Naive thymus-derived CD8-positive, alpha-beta T cell (primary cell): ENCODE results near the gene GJD3. TPM values are rescaled to one million over a fixed set of nuclear protein-coding genes. Genes with fewer than 3 reads are reported as not detected.

Source experiments
- ATAC-seq, 2 donors: fragments of 150-1000 bp; cut with Tn5 transposase in 1 of 2; sonication (Bioruptor Pico), chemical (Tn5 transposase) in 1 of 2; 1 replicate in 1 of 2; 2 replicates in 1 of 2; pipeline ENCODE4 v1.10.0; 2021; ENCODE audit warnings: mild to moderate bottlenecking in 2 of 2, moderate library complexity in 2 of 2
- POLR2A ChIA-PET: fragments of 350-600 bp; sonication (Branson Sonifier 250); formaldehyde crosslinking; loops from one replicate; lab custom pipeline; 2021; ENCODE audit warnings: antibody characterized with exemption; lab: Charles Lee
- DNase-seq, 10 donors: peaks; one replicate each; pipeline versions ENCODE4 v3.0.0 to v3.0.0-alpha.2; 2020 to 2022
- H3K27ac Mint-ChIP-seq, 10 donors: one replicate each; pipeline ENCODE4 v1.8.0; 2020 to 2022; ENCODE audit warnings: mild to moderate bottlenecking in 10 of 10, mixed read lengths in 10 of 10, moderate library complexity in 4 of 10, inconsistent platforms in 1 of 10
- H3K27me3 Mint-ChIP-seq, 5 donors: one replicate each; pipeline ENCODE4 v1.8.0; 2021 to 2022; ENCODE audit warnings: mixed read lengths in 5 of 5
- H3K36me3 Mint-ChIP-seq, 3 donors: one replicate each; pipeline ENCODE4 v1.8.0; 2020 to 2022; ENCODE audit warnings: mixed read lengths in 3 of 3, mild to moderate bottlenecking in 2 of 3, inconsistent platforms in 1 of 3
- H3K4me1 Mint-ChIP-seq, 4 donors: one replicate each; pipeline ENCODE4 v1.8.0; 2021 to 2022; ENCODE audit warnings: mixed read lengths in 4 of 4
- H3K4me3 Mint-ChIP-seq, 10 donors: one replicate each; pipeline ENCODE4 v1.8.0; 2020 to 2022; ENCODE audit warnings: mild to moderate bottlenecking in 10 of 10, mixed read lengths in 10 of 10, moderate library complexity in 6 of 10, inconsistent platforms in 1 of 10
- H3K9me3 Mint-ChIP-seq, 9 donors: one replicate each; pipeline ENCODE4 v1.8.0; 2020 to 2022; ENCODE audit warnings: mixed read lengths in 9 of 9, mild to moderate bottlenecking in 3 of 9, inconsistent platforms in 1 of 9, moderate library complexity in 1 of 9
- polyA plus RNA-seq, 3 donors: library from polyadenylated mRNA; unstranded; fragments of 300-500 nt; fragmentation: Illumina TruSeq; gene quantifications; one replicate each; pipeline ENCODE4 v1.2.3, GENCODE V29; 2021
- total RNA-seq, 8 experiments: library from RNA in 2 of 8; stranded (reverse) in 2 of 8; gene quantifications; one replicate each; pipeline ENCODE4 v1.2.3 and lab custom pipeline; 2021 to 2026

GJD3 gene
- total and polyA plus RNA-seq, 5 experiments from 2014 or later = not detected

- H3K36me3 Mint-ChIP-seq = peaks cover 0 to 32% (median 8%) of the 10 kb centered on the region in 3 donors
- H3K27ac Mint-ChIP-seq = peak overlapping the region in 2 of 10 donors; percentile 59 to 93
- H3K27me3 Mint-ChIP-seq = peaks cover 3 to 8% (median 7%) of the 10 kb centered on the region in 5 donors
- DNase-seq (no peak), ATAC-seq (no peak)
- POLR2A ChIA-PET = interaction anchor here (1.5 to 4.0 kb wide), 5 partner anchors 30 to 177 kb away, joined by 3 to 62 read pairs (median 11); no protein-coding TSS in a partner anchor
- no peak overlapping the region for H3K4me3 Mint-ChIP-seq
- peaks cover 17 to 32% (median 26%) of the 10 kb centered on the region in 4 donors for H3K4me1 Mint-ChIP-seq
- H3K9me3 Mint-ChIP-seq = no peaks in the 10 kb centered on the region
Observed at GRCh38 chr17:40355804-40356758, 8.5 kb downstream of the GJD3 start.

GRCh38 chr17:40355123-40355803 is 9.3 kb downstream of the GJD3 start:
- Mint-ChIP-seq H3K36me3 (peaks cover 0 to 38% (median 8%) of the 10 kb centered on the region in 3 donors), H3K4me3 (no peak overlapping the region), H3K27ac (peak overlapping the region in 8 of 10 donors; percentile 17 to 93 (median 50)), H3K27me3 (peaks cover 0 to 1% (median 0%) of the 10 kb centered on the region in 5 donors), H3K9me3 (no peaks in the 10 kb centered on the region), H3K4me1 (peaks cover 15 to 33% (median 25%) of the 10 kb centered on the region in 4 donors)
- ATAC-seq (peak; percentile 68 to 85), DNase-seq (peak; percentile 59 to 87 (median 80))
- POLR2A ChIA-PET = interaction anchor here (0.6 to 4.0 kb wide), 12 partner anchors 9 to 199 kb away, joined by 3 to 62 read pairs (median 6); no protein-coding TSS in a partner anchor

- Mint-ChIP-seq H3K9me3 (no peaks in the 10 kb centered on the region), H3K27me3 (no peaks in the 10 kb centered on the region), H3K36me3 (peaks cover 0 to 45% (median 11%) of the 10 kb centered on the region in 3 donors), H3K27ac (peak overlapping the region in 7 of 10 donors; percentile 8 to 77 (median 55)), H3K4me1 (peaks cover 18 to 41% (median 32%) of the 10 kb centered on the region in 4 donors), H3K4me3 (no peak overlapping the region)
- ATAC-seq (peak in 1 of 2 donors; percentile 6), DNase-seq (no peak)
- POLR2A ChIA-PET = interaction anchor here (0.6 to 4.0 kb wide), 13 partner anchors 9 to 199 kb away, joined by 3 to 62 read pairs (median 5); no protein-coding TSS in a partner anchor
Observed at GRCh38 chr17:40354221-40355122, 10.1 kb downstream of the GJD3 start.

- no peak overlapping the region for H3K4me3 Mint-ChIP-seq
- H3K27ac Mint-ChIP-seq = peak overlapping the region in 9 of 10 donors; percentile 30 to 91 (median 66)
- no peaks in the 10 kb centered on the region for H3K27me3 Mint-ChIP-seq
- DNase-seq (no peak), ATAC-seq (no peak)
- peaks cover 21 to 50% (median 40%) of the 10 kb centered on the region in 4 donors for H3K4me1 Mint-ChIP-seq
- no peaks in the 10 kb centered on the region for H3K9me3 Mint-ChIP-seq
- peaks cover 0 to 52% (median 14%) of the 10 kb centered on the region in 3 donors for H3K36me3 Mint-ChIP-seq
- POLR2A ChIA-PET = interaction anchor here (1.2 to 4.0 kb wide), 8 partner anchors 21 to 48 kb away, joined by 3 to 62 read pairs (median 6); no protein-coding TSS in a partner anchor
Observed at GRCh38 chr17:40352779-40353394, 11.7 kb downstream of the GJD3 start.

GRCh38 chr17:40352237-40352778 is 12.2 kb downstream of the GJD3 start:
- POLR2A ChIA-PET = interaction anchor here (0.5 to 2.5 kb wide), 10 partner anchors 15 to 197 kb away, joined by 3 to 9 read pairs (median 5); no protein-coding TSS in a partner anchor
- Mint-ChIP-seq H3K4me3 (peak overlapping the region in 1 of 10 donors; percentile 30), H3K27me3 (no peaks in the 10 kb centered on the region), H3K36me3 (peaks cover 0 to 52% (median 14%) of the 10 kb centered on the region in 3 donors), H3K27ac (peak overlapping the region in 9 of 10 donors; percentile 2 to 91 (median 60)), H3K4me1 (peaks cover 23 to 56% (median 46%) of the 10 kb centered on the region in 4 donors), H3K9me3 (no peaks in the 10 kb centered on the region)
- DNase-seq (no peak), ATAC-seq (no peak)

- Mint-ChIP-seq H3K27me3 (no peaks in the 10 kb centered on the region), H3K9me3 (no peaks in the 10 kb centered on the region), H3K4me1 (peaks cover 24 to 63% (median 53%) of the 10 kb centered on the region in 4 donors), H3K4me3 (no peak overlapping the region), H3K36me3 (peaks cover 0 to 50% (median 14%) of the 10 kb centered on the region in 3 donors), H3K27ac (peak overlapping the region in 6 of 10 donors; percentile 2 to 77 (median 35))
- POLR2A ChIA-PET = interaction anchor here (0.5 to 2.5 kb wide), 11 partner anchors 12 to 198 kb away, joined by 3 to 9 read pairs (median 5); no protein-coding TSS in a partner anchor
- DNase-seq (no peak), ATAC-seq (no peak)
Observed at GRCh38 chr17:40351359-40352236, 12.9 kb downstream of the GJD3 start.

GRCh38 chr17:40350689-40351358 is 13.7 kb downstream of the GJD3 start:
- Mint-ChIP-seq H3K27ac (peak overlapping the region in 4 of 10 donors; percentile 16 to 79 (median 51)), H3K9me3 (no peaks in the 10 kb centered on the region), H3K36me3 (peaks cover 0 to 49% (median 14%) of the 10 kb centered on the region in 3 donors), H3K4me1 (peaks cover 28 to 70% (median 60%) of the 10 kb centered on the region in 4 donors), H3K27me3 (no peaks in the 10 kb centered on the region), H3K4me3 (no peak overlapping the region)
- POLR2A ChIA-PET = interaction anchor here (0.6 to 2.5 kb wide), 8 partner anchors 11 to 44 kb away, joined by 3 to 9 read pairs (median 5); no protein-coding TSS in a partner anchor
- ATAC-seq = no peak
- DNase-seq = no peak

- ATAC-seq (no peak), DNase-seq (no peak)
- no peaks in the 10 kb centered on the region for H3K27me3 Mint-ChIP-seq
- H3K27ac Mint-ChIP-seq = peak overlapping the region in 8 of 10 donors; percentile 16 to 86 (median 78)
- H3K36me3 Mint-ChIP-seq = peaks cover 0 to 45% (median 13%) of the 10 kb centered on the region in 3 donors
- H3K4me1 Mint-ChIP-seq = peaks cover 29 to 77% (median 65%) of the 10 kb centered on the region in 4 donors
- POLR2A ChIA-PET = interaction anchor here (0.6 to 12.6 kb wide), 3 partner anchors 10 to 23 kb away, joined by 3 to 283 read pairs (median 3); no protein-coding TSS in a partner anchor
- no peaks in the 10 kb centered on the region for H3K9me3 Mint-ChIP-seq
- peak overlapping the region in 1 of 10 donors; percentile 25 for H3K4me3 Mint-ChIP-seq
Observed at GRCh38 chr17:40349895-40350688, 14.4 kb downstream of the GJD3 start.

- DNase-seq (no peak), ATAC-seq (no peak)
- Mint-ChIP-seq H3K4me3 (peak overlapping the region in 2 of 10 donors; percentile 63 to 85), H3K27ac (peak overlapping the region in 9 of 10 donors; percentile 60 to 89 (median 82)), H3K27me3 (no peaks in the 10 kb centered on the region), H3K9me3 (no peaks in the 10 kb centered on the region), H3K36me3 (peaks cover 0 to 40% (median 13%) of the 10 kb centered on the region in 3 donors), H3K4me1 (peaks cover 35 to 79% (median 70%) of the 10 kb centered on the region in 4 donors)
- POLR2A ChIA-PET = interaction anchor here (7.6 to 12.6 kb wide), 2 partner anchors 21 to 40 kb away, joined by 75 to 283 read pairs; partner anchors contain the start of gene RARA
Observed at GRCh38 chr17:40349477-40349894, 15.1 kb downstream of the GJD3 start.
